Left cardiac atrium (tissue), 4 donors: Measurements from ENCODE around the gene DENND1C. TPM values are rescaled to one million over a fixed set of nuclear protein-coding genes. Genes with fewer than 3 reads are reported as not detected.
"Not testable (repeated sequence)": the region's sequence is repeated elsewhere in the genome, so short reads cannot be mapped to it uniquely, and the experiment has no call there.

Experiments
- ATAC-seq, 2 donors: fragments of 200-7000 bp; cut with Tn5 transposase; one replicate each; pipeline ENCODE4 v1.9.1; 2020; ENCODE audit warnings: mild to moderate bottlenecking in 2 of 2, moderate library complexity in 2 of 2
- DNase-seq: peaks from one replicate; pipeline ENCODE4 v3.0.0-alpha.2; 2020
- intact Hi-C, 2 donors: fragments of 100-400 bp; cut with DNase I; formaldehyde crosslinking; loops; one replicate each; pipeline versions ENCODE4 v1.14.1 to v1.15.1; 2022 to 2023
- total RNA-seq, 2 donors: library from RNA; stranded (reverse); fragmentation: NEBNext Ultra II Directional; extraction: Animal tissue kit (Norgen Biotek cat#: 25700); gene quantifications; one replicate each; pipeline ENCODE4 v1.2.1, GENCODE V29; 2021
- donor health status: DM: no; HTN: yes; CAD: no.
- donor health status: DM: no; HTN: yes; CAD: no; lungs with severe emphysema.
- donor health status: DM: yes; HTN: yes; CAD: no.
- donor health status: Dilated cardiomyopathy.

The DENND1C gene
- total RNA-seq, 2 donors from 2014 or later, result 1.1 to 1.9 TPM

DNA sequence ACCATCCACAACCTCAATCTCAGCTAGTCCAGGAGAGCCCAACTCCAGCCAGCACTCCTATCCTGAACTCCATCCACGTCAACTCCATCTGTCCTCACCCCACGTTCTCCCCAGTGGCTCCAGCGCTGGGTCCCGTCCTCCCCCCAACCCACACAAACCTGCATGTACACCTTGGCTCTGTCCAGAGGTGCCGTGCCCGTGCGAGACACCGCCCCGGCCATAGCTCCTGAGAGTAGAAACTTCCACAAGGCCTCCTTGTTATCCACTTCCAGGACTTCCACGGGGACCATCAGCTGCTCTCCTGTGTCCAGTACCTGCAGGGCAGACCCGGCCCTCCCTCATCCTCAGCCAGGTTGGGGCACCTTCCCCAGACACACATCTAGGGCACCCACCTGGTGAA, 49.7 kb downstream of the DENND1C start:
- DNase-seq (no peak), ATAC-seq (no peak)
- intact Hi-C loops, result no loop called here

DNA sequence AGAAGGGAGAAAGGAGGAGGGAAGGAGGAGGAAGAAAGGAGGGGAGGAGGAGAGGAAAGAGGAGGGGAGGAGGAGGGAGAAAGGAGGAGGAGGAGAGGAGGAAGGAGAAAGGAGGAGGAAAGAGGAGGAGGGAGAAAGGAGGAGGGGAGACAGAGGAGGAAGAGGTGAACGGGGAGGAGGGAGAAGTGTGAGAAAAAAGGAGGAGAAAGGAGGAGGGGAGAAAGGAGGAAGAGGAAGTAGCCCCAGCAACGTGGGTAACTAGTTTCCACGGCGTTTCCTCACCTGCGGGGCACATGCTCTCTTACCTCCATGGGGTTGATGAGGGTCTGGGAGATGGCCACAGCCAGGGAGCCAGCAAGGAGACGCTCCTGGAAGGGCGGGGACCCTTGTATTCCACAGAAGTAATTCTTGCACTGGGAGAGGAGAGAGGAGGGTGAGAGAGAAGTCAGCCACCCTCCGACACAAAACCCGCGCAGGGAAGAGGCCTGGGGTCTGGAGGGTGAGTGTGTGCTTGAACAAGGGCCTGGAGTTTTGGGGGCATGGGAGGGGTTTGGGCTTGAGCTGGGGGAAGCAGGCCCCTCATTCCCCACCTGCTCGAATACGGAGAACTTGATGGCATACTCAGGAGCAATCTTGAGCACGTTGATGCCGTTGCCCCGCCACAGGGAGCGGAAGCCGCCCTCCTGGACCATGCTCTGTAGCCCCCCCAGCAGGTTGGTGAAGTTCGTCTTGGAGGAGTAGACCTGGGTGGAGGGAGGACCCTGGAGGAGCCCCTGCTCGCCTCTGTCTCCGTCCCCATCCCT, 52.0 kb downstream of the DENND1C start:
- DNase-seq (no peak), ATAC-seq (no peak)
- intact Hi-C loops, result no loop called here

DNA sequence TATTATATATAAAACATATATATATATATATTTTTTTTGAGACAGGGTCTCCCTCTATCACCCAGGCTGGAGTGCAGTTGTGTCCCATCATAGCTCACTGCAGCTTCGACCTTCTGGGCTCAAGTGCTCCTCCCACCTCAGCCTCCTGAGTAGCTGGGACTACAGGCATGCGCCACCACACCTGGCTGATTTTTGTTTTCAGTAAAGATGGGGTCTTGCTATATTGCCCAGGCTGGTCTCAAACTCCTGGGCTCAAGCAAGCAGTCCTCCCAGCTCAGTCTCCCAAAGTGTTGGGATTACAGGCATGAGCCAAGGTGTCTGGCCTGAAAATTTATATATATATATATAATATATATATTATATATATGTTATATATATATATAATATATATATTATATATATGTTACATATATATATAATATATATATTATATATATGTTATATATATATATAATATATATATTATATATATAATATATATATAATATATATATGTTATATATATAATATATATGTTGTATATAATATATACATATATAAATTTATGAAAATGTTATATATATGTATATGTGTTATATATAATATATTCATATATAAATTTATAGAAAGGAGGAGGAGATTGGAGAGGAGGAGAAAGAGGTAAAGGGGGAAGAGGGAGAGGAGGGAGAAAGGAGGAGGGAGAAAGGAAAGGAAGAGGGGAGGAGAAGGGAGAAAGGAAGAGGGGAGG, 52.7 kb downstream of the DENND1C start:
- ATAC-seq, intact Hi-C loops, DNase-seq: not testable (repeated sequence)

DNA sequence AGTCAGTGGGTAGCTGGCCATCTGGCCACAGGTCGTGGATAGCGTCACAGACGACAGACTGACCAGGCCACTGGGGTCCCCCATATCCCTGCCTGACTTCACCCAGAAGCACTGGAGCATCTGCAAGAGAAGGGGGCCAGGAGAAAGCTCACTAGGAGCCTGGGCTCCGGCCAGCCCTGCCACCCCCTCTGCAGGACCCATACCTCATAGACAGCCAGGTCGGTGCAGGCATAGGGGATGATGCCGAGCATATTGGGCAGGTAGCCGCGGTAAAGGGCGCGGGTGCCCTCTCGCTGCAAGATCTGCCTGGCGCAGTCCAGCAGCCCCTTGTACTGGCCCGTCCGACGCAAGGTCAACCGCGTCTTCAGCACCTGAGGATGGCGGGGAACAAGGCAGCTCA, 54.5 kb downstream of the DENND1C start:
- intact Hi-C loops, result no loop called here
- ATAC-seq (no peak), DNase-seq (no peak)

DNA sequence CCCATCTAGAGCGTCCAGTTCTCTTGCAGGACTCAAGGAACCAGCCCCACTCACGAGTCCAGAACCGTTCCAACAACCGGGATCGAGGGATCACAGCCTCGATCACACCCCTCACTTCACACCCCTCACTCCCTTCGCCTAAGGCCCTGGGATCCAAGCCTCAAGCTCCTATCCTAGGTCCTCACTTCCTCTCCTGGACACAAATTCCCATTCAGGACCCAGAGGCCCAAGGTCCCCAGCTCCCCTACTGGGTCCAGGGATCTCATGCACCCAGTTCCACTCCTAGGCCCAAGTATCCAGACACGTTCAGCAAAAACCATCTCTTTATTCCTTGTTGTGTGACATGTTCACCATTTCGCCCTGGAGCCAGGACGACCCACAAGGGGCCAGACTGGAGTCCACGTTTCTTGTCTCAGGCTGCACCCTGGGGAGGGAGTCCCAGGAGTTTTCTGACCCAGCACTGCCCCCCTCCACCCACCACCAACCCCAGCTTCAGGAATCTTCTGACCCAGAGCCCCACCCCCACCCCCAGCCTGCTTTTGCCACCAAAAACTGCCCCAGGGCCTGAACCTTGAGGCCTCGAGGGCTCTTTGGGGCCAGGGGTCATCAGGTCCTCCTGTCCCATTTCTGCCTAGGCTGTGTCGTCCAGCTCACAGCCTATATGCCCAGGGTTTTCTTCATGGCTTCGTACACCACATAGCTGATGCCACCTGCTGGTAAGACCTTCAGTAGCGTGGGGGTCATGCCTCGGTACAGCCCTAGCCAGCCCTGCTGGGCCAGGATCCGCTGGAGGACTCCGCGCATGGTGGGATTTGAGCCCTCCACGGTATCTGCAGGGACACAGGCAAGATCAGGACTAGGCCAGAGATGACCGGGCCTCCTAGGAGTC, 55.6 kb downstream of the DENND1C start:
- DNase-seq (no peak), ATAC-seq (no peak)
- intact Hi-C loops, result no loop called here

DNA sequence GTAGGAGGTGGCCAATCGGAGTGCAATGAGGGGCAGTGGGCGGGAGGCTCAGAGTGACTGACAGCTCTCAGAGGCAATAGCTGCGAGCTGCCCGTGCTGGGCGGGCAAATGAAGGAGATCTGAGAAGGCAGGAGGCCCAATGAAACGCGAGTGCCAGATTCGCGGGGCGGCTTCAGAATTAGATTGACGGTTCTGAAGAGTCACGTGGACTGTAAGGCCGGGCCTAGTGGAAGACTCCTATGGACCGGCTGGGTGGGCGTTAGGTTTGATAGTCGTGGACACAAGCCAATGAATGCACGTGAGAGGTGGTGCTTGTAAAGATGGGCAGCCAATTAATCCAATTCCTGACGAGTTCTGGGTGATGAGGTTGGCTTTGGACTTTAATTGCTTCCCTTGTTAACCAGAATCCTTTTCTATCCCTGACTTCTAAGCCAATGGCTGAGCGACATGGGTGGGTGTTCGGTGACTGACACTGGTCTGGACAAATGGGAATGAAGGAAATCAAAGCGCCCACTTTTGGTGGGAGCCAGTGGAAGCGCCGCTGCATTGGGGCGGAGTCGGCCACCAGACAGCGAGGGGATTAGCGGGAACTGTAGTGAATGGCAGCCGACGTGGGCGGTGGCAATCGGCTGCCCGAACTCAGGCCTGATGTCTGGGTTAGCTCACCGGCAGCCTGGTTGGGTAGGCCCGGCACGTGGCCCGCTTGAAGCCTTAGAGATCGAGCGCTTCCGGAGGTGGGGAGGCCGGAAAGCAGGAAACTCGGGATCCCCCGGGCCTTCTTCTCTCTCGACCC, 56.5 kb downstream of the DENND1C start:
- peak; percentile 95 for DNase-seq
- peak; percentile 94 to 96 for ATAC-seq
- intact Hi-C loops, result no loop called here

DNA sequence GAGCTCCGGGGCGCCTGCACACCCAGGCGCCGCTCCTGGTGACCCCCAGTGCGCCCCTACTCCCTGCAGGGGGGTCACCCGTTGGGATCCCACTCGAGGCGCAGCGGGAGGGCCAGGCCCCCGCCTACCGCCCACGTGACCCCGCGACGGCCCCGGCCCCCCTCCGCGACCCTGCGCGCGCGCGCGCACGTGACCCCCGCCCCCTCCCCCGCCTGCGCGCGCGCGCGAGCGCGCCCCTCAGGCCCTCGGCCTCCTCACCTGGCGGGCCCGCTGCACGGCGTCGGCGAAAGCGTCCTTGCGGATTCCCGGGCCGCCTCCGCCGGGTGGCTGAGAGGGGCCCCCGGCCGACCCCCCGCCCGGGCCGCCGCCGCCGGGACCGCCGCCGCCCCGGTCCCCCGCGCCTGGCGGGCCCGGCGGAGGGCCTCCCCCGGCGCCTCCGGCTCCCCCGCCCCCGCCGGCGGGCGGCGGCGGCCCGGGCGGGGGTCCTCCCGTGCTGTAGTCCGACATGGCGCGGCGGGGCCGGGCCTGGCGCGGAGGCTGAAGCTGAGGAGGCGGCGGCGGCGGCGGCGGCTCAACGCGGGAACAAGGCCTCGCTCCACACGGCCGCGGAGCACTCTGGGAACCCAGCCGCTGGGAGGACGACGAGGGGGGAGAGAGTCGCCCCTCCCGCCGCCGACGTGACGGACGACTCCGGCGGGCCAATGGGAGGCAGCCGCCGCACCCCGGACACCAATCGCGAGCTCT, 57.2 kb downstream of the DENND1C start, which contains the start of gene KHSRP:
Gene KHSRP, minus strand, starts transcription at position 617 of the 744 bp plus-strand sequence. Its CDS starts 110 bp downstream, at position 507.
- ATAC-seq (no peak), DNase-seq (peak; percentile 100)
- intact Hi-C loops, result no loop called here

DNA sequence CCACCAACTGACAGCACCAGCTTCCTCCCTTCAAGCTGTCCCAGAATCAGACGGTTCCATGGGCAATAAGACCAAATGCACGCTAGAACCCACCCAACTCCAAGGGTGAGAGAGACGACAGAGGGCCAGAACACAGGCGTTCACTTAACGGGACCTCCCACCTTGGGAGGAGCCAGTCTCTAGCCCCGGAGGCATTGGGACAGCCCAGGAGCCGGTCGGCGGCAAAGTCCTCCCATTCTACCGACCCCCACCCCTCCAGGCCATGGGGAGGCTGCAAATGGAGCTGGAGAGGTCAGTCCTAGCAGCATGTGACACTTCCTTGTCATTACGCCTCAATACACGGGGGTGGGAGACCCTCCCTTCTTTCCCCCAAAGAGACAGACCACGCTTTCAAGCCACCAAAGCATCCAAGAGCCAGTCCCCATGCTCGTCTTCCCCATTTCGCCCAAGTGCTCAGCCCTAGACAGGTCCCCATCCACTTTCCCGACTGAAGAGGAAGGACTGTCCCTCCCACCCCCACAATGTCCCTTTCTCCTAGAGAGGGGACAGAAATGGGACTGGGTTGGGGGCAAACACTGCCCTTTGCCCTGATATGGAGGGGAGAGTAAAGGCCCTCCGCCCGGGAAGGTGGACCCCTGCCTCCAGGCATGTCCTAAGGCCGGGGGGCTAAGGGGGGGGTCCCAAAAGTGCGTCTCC, 57.9 kb downstream of the DENND1C start:
- DNase-seq, result peak; percentile 58
- intact Hi-C loops, result no loop called here
- no peak for ATAC-seq

DNA sequence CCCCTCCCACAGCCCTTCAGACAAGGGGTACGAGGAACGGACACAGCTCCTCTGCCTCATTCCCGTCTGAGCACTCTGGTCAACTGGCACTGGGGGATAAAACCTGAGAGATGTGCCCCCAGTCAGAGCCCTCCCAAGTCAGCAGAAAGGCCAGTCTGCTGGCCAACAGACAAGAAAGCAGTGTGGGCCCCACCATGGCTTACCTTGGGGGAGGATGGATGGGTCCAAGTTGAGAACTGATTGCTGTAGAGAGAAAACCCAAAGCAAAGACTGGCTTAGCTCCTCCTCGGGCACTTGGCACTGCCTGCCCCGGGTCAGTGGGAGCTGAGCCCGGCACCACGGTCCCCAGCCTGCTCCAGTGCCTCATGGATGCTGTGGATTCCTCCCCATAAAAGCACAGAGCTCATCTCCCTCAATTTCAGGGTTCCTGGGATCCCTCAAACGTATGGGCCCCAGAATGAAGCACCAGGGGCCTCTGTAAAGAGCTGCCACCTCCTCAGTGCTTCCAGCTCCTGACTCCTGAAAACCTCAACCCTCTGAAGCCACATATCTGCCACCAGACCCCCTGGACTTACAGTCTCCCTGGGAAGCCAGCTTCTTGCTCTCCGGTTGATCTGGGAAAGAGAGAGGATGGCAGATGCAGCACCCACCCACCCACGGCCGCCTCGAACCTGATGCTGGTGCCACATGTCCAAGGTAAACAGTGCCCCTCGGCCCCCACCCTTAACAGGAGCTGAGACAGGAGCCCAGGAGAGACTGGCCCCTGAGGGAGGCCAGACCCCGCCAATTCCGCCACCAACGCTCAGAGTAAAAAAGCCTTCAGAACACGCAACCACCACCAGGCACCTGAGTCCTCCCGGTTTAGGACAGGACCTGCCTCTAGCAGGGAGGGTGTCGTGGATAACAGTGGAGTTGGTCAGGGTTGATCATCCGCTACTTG, 60.2 kb downstream of the DENND1C start:
- intact Hi-C loops, result no loop called here
- ATAC-seq (no peak), DNase-seq (no peak)

DNA sequence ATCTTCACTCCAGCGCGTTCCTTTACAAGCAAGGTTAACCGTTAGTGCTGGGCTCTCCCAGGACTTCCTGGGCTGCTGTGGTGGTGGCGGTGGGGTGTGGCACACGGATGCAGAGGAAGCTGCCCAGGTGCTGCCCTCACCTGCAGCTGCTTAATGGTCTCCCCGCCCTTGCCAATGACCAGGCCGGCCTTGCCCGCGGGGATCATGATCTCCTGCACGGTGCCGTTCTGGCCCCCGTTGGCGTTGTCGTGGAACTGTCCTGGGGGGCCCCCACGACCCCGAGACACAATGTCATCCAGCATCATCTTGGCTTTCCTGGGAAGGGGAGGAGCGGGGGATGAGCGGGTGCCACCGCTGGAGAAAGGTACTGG, 63.0 kb downstream of the DENND1C start:
- ATAC-seq (no peak), DNase-seq (no peak)
- intact Hi-C loops, result no loop called here

DNA sequence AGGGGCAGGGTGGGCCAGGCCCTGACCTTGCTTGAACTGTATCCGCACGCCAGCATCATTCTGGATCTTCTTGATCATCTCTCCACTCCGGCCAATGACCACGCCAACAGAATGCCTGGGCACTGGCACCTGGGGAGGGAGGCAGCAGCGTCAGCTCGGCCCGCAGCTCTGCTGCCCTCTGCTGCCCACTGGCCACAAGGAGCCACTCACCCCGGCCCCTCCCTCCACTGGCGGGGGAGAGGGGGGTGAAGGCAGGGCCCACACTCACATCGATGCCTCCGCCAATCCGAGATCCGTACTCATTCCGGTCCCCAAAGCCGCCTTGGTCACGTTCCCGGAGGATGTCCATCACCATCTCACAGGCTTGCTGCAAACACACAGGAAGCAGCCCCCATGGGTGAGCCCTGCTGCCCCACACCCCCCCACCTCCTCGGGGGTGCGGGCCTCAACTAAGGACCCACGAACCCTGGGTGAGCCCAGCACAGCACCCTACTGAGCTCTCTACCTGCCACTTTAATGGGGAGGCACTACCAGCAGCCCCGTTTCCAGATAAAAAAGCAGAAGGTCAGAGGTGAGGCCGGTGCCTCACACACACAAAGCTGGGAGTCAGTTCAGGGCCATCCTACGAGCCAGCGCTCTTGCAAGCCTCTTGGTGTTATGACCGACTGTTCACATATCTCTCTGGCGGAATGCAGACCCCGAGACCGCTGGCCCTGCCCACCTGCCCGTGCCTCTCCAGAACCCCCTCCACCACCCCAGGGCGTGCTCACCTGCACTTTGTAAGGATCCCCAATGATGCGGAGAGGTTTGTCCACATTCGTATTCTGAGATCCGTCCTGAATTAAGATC, 63.6 kb downstream of the DENND1C start:
- intact Hi-C loops, result no loop called here
- peak; percentile 40 to 60 for ATAC-seq
- DNase-seq, result no peak

Other genes with a start within 250 kb of the DENND1C start
- gene MLLT1, start 201.8 kb downstream of the DENND1C start, total RNA-seq, result 10 to 100 TPM; 40.1 to 51.4 TPM
- gene ACER1, start 148.2 kb downstream of the DENND1C start, total RNA-seq, result not detected
- 10 to 100 TPM; 65.7 to 71.7 TPM for gene CLPP, start 120.3 kb downstream of the DENND1C start, total RNA-seq
- gene ALKBH7, start 109.0 kb downstream of the DENND1C start, total RNA-seq, result 100 to 1,000 TPM in 1 of 2 donors, 10 to 100 TPM in 1; 93.7 to 107 TPM
- gene PSPN, start 105.9 kb downstream of the DENND1C start, total RNA-seq, result 1 to 10 TPM in 1 of 2 donors, under 1 TPM in 1; 0.92 to 1.1 TPM
- gene GTF2F1, start 88.6 kb downstream of the DENND1C start, total RNA-seq, result 10 to 100 TPM; 29.6 to 33.0 TPM
- gene KHSRP, start 57.0 kb downstream of the DENND1C start, total RNA-seq, result 100 to 1,000 TPM in 1 of 2 donors, 10 to 100 TPM in 1; 99.3 to 135 TPM
- under 1 TPM; 0.18 TPM for gene SLC25A41, start 48.0 kb downstream of the DENND1C start, total RNA-seq
- 10 to 100 TPM; 58.8 to 69.2 TPM for gene SLC25A23, start 22.0 kb downstream of the DENND1C start, total RNA-seq
- not detected for gene CRB3, start 17.5 kb downstream of the DENND1C start, total RNA-seq
- gene TUBB4A, start 20.5 kb upstream of the DENND1C start, total RNA-seq, result 1 to 10 TPM in 1 of 2 donors, under 1 TPM in 1; 0.94 to 4.2 TPM
- gene TNFSF9, start 49.2 kb upstream of the DENND1C start, total RNA-seq, result under 1 TPM; 0.29 to 0.71 TPM
- gene CD70, start 109.4 kb upstream of the DENND1C start, total RNA-seq, result not detected
- gene TNFSF14, start 188.4 kb upstream of the DENND1C start, total RNA-seq, result 1 to 10 TPM; 2.1 to 3.2 TPM
- gene C3, start 238.9 kb upstream of the DENND1C start, total RNA-seq, result 1,000 to 10,000 TPM in 1 of 2 donors, 100 to 1,000 TPM in 1; 373 to 1,073 TPM